SK-N-SH (cell line): ENCODE results near the gene RAI1.

Experiments
- ELF1 ChIP-seq: IDR thresholded peaks from 2 replicates; pipeline ENCODE4 v1.4.0; 2012
- EP300 ChIP-seq, 2 experiments: IDR thresholded peaks; 2 replicates each; pipeline versions ENCODE4 v1.4.0 to v1.6.1; 2012; ENCODE audit warnings: borderline replicate concordance in 1 of 2, low read depth in 1 of 2, low read length in 1 of 2
- FOXJ3 ChIP-seq: sonication (generic); formaldehyde crosslinking; IDR thresholded peaks from 2 replicates; pipeline ENCODE4 v1.5.1; 2020; ENCODE audit warnings: mild to moderate bottlenecking, missing genetic modification reagents
- FOXM1 ChIP-seq: IDR thresholded peaks from 2 replicates; pipeline ENCODE4 v1.4.0; 2012; ENCODE audit warnings: low read depth, mild to moderate bottlenecking
- NFIC ChIP-seq: IDR thresholded peaks from 2 replicates; pipeline ENCODE4 v1.4.0; 2012; ENCODE audit warnings: borderline replicate concordance
- RFX5 ChIP-seq: IDR thresholded peaks from 2 replicates; pipeline ENCODE4 v1.6.1; 2012; ENCODE audit warnings: mild to moderate bottlenecking, improper control_type of control experiment, low read length
- YY1 ChIP-seq: IDR thresholded peaks from 2 replicates; pipeline ENCODE4 v1.4.0; 2012; ENCODE audit warnings: low read depth, mild to moderate bottlenecking
- TF ChIP-seq, protein P1 (sequence below): fragments of 200-600 bp; sonication (generic); IDR thresholded peaks from 2 replicates; pipeline ENCODE4 v1.6.1; 2017; ENCODE audit warnings: antibody characterized with exemption, mild to moderate bottlenecking, moderate library complexity
- TF ChIP-seq, protein P2 (sequence below): fragments of 150-350 bp; IDR thresholded peaks from 2 replicates; pipeline ENCODE4 v1.6.1; 2017; ENCODE audit warnings: antibody characterized with exemption, low read length, low read depth, borderline replicate concordance
- TF ChIP-seq, protein P3 (sequence below): IDR thresholded peaks from 2 replicates; pipeline ENCODE4; 2012

DNA sequence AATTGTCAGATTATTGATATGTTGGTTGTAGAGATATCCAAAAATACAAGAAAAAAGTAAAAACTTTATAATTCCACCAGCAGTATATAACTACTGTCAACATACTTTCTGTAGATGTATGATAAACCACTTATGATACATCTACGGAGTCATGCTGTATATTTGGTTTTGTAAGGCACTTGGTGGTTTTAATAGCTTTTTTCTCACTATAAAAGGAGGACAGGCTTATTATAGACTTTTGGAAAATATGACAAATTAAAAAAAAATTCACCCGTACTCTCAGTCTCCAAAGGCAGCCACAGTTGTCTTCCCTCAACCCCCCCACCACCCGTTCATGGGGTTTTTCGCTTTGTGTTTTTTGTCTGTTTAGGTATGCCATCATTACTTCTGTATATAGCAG, 14.8 kb downstream of the RAI1 start:
- TF ChIP-seq, protein P1, sequence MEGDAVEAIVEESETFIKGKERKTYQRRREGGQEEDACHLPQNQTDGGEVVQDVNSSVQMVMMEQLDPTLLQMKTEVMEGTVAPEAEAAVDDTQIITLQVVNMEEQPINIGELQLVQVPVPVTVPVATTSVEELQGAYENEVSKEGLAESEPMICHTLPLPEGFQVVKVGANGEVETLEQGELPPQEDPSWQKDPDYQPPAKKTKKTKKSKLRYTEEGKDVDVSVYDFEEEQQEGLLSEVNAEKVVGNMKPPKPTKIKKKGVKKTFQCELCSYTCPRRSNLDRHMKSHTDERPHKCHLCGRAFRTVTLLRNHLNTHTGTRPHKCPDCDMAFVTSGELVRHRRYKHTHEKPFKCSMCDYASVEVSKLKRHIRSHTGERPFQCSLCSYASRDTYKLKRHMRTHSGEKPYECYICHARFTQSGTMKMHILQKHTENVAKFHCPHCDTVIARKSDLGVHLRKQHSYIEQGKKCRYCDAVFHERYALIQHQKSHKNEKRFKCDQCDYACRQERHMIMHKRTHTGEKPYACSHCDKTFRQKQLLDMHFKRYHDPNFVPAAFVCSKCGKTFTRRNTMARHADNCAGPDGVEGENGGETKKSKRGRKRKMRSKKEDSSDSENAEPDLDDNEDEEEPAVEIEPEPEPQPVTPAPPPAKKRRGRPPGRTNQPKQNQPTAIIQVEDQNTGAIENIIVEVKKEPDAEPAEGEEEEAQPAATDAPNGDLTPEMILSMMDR = no peak
- TF ChIP-seq, protein P2, sequence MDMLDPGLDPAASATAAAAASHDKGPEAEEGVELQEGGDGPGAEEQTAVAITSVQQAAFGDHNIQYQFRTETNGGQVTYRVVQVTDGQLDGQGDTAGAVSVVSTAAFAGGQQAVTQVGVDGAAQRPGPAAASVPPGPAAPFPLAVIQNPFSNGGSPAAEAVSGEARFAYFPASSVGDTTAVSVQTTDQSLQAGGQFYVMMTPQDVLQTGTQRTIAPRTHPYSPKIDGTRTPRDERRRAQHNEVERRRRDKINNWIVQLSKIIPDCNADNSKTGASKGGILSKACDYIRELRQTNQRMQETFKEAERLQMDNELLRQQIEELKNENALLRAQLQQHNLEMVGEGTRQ = no peak
- TF ChIP-seq FOXJ3 (CRISPR knock-in tag) (no peak), FOXM1 (no peak), ELF1 (no peak), RFX5 (no peak), YY1 (no peak), EP300 (IDR thresholded peaks at IDR 0.05; ENCODE audit: borderline replicate concordance in 1 of 2, low read depth in 1 of 2, low read length in 1 of 2) (no peak), NFIC (no peak)
- TF ChIP-seq, protein P3, sequence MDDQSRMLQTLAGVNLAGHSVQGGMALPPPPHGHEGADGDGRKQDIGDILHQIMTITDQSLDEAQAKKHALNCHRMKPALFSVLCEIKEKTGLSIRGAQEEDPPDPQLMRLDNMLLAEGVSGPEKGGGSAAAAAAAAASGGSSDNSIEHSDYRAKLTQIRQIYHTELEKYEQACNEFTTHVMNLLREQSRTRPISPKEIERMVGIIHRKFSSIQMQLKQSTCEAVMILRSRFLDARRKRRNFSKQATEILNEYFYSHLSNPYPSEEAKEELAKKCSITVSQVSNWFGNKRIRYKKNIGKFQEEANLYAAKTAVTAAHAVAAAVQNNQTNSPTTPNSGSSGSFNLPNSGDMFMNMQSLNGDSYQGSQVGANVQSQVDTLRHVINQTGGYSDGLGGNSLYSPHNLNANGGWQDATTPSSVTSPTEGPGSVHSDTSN = no peak
